Stimulated activated CD8-positive, alpha-beta memory T cell treated with anti-CD3 and anti-CD28 coated beads, Interleukin-15, amount 100 ng/mL, for 48 hours (primary cell): Measurements from ENCODE around the gene TMEM235.

Source experiments
- DNase-seq, 2 donors: peaks; one replicate each; pipeline ENCODE4 v3.0.0-alpha.2; 2020; ENCODE audit warnings: low read depth in 2 of 2

Gene TMEM235

GRCh38 chr17:78272181-78272913, 40.9 kb downstream of the TMEM235 start:
- peak in 1 of 2 donors; percentile 32 for DNase-seq

- no peak for DNase-seq
These were observed 41.5 kb downstream of the TMEM235 start for GRCh38 chr17:78272914-78273258.

GRCh38 chr17:78273813-78274212, 42.4 kb downstream of the TMEM235 start:
- DNase-seq, result no peak

- DNase-seq, result no peak
These were observed 43.9 kb downstream of the TMEM235 start for GRCh38 chr17:78275355-78275754.

GRCh38 chr17:78276098-78276887, 44.9 kb downstream of the TMEM235 start:
- no peak for DNase-seq

- no peak for DNase-seq
These were observed 46.8 kb downstream of the TMEM235 start for GRCh38 chr17:78278139-78278741.

- DNase-seq, result no peak
These were observed 48.0 kb downstream of the TMEM235 start for GRCh38 chr17:78279360-78279990.

GRCh38 chr17:78281249-78281845, 49.9 kb downstream of the TMEM235 start:
- DNase-seq, result no peak

- no peak for DNase-seq
These were observed 52.7 kb downstream of the TMEM235 start for GRCh38 chr17:78284146-78284545.

GRCh38 chr17:78289004-78289403, 57.6 kb downstream of the TMEM235 start:
- no peak for DNase-seq

GRCh38 chr17:78289802-78290363, 58.5 kb downstream of the TMEM235 start:
- peak; percentile 50 to 56 for DNase-seq
